Measurements from ENCODE around the gene SH3YL1.

DNA sequence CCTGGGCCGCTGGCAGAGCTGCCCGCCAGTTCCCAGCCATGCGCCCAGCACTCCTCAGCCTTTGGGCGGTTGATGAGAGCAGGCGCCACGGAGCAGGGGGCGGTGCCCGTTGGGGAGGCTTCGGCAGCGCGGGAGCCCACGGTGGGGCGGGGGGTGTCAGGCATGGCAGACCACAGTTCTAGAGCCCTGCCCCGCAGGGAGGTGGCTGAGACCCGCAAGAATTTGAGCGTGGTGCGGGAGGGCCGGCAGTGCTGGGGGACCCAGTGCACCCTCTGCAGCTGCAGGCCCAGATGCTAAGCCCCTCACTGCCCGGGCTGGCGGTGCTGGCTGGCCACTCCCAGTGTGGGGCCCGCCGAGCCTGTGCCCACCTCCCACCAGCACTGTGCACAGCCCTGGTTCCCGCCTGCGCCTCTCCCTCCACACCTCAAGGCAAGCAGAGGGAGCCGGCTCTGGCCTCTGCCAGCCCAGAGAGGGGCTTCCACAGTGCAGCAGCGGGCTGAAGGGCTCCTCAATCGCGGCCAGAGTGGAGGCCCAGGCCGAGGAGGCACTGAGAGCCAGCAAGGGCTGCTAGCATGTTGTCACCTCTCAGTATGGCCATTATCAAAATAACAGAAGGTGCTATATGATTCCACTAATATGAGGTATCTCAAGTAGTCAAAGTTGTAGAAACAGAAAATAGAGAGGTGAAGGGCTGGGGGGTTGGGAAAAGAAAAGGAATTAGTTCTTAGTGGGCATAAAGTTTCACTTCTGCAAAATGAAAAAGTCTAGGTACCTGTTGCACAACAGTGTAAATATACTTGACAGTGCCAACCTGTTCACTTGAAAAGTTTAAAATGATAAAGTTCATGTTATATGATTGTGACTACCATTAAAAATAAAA lies 72.3 kb downstream of the SH3YL1 start:
- TF ChIP-seq CTCF (conservative IDR thresholded peaks at IDR 0.05 in 1 of 2, IDR thresholded peaks at IDR 0.05 in 1 of 2; ENCODE audit: extremely low read depth in 1 of 2, insufficient read depth in 1 of 2, low read depth in 1 of 2, low read length in 2 of 2) (no peak), EZH2 (IDR thresholded peaks at IDR 0.05; ENCODE audit: borderline replicate concordance, low read length) (no peak)
